Vagina (tissue), 2 donors: ENCODE data around the gene NEDD1.

Source experiments
- CTCF ChIP-seq, 3 experiments: fragments of 450-650 bp in 2 of 3; fragments of 200-600 bp in 1 of 3; sonication (generic) in 1 of 3; IDR thresholded peaks; one replicate each; pipeline ENCODE4 v1.5.1; 2017 to 2019; ENCODE audit warnings: antibody characterized with exemption in 3 of 3, mild to moderate bottlenecking in 2 of 3, moderate library complexity in 2 of 3
- POLR2AphosphoS5 ChIP-seq, 2 donors: sonication (generic); formaldehyde crosslinking; IDR thresholded peaks; one replicate each; pipeline ENCODE4 v1.9.0; 2017; ENCODE audit warnings: antibody characterized with exemption in 2 of 2, mild to moderate bottlenecking in 2 of 2, low read depth in 1 of 2; ENCODE audit not compliant: insufficient read depth in 1 of 2

GRCh38 chr12:96872961-96873360, 34.1 kb upstream of the NEDD1 start:
- TF ChIP-seq CTCF (IDR thresholded peaks at IDR 0.05), result no peak
- no peak for TF ChIP-seq POLR2AphosphoS5 (IDR thresholded peaks at IDR 0.05; ENCODE audit: insufficient read depth in 1 of 2, low read depth in 1 of 2)
